ENCODE results near the gene CHCHD10.
A peak's percentile ranks its signal among the peaks of the same experiment; 100 is the strongest.

CHCHD10 gene

GRCh38 chr22:23767673-23768548 is at the start of gene CHCHD10:
Gene CHCHD10, minus strand, starts transcription at chr22:23767972. Its CDS starts 98 bp downstream, at chr22:23767874.
- DNase-seq: peak; percentile 95

GRCh38 chr22:23817146-23817545 is 49.4 kb upstream of the CHCHD10 start:
- no peak for DNase-seq

DNA sequence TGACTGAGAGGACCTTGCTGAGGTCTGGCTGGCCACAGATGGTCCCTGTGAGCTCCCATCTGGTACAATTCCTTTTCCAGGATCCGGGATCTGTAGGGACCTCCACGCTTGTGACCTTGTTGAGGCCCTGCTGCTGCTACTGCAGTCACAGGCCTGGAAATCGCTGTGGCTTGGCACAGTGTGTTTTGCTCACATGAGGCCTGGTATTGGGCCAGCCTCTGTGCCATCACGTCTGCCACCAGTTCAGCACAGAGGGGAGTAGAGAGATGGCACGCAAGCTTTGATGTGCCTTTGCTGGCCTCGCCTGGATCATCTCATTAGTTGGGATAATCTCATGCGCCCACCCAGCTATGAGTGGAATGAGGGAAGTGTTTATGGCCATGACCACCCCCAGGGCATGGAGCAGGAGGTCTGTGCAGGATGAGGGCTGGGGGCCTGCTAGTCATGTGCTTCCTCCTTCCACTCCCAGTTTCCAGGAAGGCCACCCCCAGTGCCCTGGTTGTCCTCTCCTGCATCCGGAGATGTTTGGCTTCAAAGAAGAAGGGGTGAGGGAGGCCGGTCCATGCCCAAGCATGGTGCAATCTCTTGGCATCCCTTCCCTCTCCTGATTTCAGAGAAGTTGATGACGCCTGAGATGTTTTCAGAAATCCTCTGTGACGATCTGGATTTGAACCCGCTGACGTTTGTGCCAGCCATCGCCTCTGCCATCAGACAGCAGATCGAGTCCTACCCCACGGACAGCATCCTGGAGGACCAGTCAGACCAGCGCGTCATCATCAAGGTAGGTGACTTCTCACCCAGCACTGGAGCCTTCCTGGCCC is 48.6 kb upstream of the CHCHD10 start:
- no peak for DNase-seq

GRCh38 chr22:23815541-23816155 is 47.9 kb upstream of the CHCHD10 start:
- DNase-seq: no peak

DNA sequence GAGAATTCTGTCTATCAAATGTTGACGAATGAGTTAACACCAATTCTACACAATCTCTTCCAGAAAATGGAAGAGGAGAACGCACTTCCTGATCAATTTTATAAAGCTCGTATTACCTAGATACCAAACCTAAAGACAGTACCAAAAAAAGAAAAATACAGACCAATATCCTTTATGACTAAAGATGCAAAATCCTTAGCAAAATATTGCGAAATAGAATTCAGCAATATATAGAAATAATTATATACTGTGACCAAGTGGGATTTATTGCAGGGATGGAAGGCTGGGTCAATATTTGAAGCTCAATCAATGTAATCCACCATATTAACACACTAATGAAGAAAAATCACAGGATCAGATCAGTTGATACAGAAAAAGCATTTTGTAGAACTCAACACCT is 44.6 kb upstream of the CHCHD10 start:
- no peak for DNase-seq

DNA sequence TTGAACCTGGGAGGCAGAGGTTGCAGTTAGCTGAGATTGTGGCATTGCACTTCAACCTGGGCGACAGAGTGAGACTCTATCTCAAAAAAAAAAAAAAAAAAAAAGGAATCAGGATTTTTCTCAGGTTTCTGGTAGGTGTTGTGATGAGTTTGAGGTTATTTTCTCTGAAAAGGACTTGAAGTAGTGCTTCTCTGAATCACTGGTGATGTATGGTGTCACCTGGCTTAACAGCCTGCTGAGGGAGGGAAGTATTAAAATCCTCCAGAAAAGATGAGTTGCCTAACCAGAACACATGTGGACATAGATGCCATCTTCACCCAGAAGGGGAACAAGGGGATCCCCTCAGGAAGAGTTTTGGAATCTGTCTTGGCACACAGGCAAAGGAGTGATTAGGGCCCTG is 39.1 kb upstream of the CHCHD10 start:
- DNase-seq: no peak

- no peak for DNase-seq
Observed at GRCh38 chr22:23804781-23805291, 37.1 kb upstream of the CHCHD10 start.

DNA sequence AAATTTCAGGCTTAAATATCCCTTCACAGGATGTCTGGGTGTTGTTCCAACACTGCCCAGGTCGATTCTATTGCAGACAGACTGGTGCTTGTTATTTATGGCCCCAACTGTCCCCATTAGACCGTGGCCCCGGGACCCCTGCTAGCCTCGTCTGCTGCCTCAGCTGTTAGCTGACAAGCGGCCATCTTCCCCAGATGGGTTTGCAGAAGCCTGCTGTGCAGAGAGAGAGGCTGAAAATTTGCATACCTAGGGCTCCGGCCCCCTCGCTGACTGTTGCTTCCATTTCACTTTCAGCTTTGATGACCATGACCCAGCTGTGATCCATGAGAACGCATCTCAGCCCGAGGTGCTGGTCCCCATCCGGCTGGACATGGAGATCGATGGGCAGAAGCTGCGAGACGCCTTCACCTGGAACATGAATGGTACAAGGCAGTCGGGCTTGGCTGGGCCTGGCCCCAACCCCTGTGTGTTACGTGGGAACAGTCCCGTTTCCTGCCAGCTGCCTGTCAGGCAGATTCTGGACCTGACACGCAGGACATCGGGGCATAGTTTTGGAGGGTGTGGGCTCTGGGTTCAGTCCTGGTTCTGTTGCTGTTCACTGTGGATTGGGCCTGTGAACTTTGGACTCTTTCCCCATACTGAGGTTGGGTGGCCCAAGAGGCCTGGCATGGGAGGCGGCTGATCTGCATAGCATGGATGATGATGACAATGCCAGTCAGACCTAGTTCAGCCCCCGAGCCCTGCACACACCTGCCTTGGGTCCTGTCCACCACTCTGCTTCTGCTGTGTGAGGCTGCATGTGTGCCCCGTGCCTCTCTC is 35.4 kb upstream of the CHCHD10 start:
- DNase-seq: no peak

- no peak for DNase-seq
Observed at GRCh38 chr22:23801886-23802377, 34.2 kb upstream of the CHCHD10 start.

- DNase-seq: no peak
Observed at GRCh38 chr22:23801238-23801821, 33.6 kb upstream of the CHCHD10 start.

- DNase-seq: no peak
Observed at GRCh38 chr22:23800297-23801237, 32.8 kb upstream of the CHCHD10 start.

DNA sequence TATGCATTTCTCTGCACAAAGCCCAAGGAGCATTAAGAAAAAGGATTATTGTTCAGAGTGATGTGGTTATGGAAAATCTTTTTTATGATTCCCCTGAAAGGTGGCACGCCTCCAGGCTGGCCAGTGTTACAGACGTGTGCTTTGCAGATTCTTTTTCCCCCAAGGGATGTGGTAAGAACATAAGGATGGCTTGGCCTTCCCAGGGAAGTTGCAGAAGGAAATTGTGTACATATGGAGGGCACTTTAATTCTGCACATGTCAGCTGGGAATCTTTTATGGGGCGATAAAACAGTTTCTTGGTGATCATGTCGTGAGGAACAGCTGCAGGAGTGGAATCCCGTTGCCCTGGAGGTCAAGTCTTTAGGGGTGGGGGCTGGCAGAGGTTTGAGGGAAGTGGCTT is 28.7 kb upstream of the CHCHD10 start:
- no peak for DNase-seq

DNA sequence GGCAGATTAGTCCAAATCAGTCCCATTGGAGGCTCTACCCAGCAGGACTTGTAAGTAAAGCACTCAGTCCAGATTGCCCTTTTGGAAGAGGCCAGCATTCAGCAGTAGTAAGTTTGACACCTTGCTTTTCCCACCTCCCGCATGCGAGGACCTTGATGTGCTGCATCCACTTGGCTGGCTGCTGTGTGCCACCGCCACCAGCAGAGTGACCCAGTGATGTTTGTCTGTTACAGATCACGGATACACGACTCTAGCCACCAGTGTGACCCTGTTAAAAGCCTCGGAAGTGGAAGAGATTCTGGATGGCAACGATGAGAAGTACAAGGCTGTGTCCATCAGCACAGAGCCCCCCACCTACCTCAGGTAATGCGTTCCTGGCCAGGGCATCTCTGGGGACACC is 25.6 kb upstream of the CHCHD10 start:
- DNase-seq: no peak

DNA sequence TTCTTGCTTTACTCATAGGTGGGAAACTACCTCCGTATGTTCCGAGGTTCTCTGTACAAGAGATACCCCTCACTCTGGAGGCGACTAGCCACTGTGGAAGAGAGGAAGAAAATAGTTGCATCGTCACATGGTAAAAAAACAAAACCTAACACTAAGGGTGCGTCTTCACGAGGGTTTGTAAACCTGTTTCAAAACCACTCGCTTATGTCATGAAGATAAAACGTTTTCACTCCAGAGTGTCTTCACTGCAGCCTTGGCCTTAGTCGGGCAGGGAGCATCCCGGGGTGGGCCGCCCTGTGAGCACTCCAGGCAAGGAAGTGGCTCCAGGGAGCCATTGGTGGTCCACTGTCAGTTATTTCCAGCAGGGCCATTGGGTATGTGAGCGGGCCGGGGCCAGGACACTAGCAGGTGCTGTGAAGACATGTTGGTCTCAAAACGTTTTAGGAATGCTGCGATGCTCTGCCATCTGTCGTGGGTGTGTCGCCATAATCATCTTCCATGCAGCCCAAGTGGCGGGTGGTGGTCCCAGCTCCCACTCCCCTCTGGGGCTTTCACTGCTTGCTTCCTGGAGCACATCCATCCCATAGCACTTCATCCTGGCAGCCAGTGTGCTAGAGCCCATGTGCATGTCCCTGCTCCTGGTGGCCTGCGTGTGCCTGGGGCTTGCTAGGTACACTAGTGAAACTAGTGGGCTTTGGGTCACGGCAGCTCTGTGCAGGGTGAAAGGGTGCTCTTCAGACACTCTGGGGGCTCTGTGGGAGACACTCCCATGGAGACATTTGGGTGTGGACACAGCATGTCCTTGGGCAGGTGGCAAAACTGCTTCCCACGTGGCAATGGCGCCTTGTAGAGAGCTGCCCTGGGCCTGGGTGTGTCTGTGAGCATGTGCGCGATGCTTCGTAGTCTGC is 24.2 kb upstream of the CHCHD10 start:
- DNase-seq: no peak

DNA sequence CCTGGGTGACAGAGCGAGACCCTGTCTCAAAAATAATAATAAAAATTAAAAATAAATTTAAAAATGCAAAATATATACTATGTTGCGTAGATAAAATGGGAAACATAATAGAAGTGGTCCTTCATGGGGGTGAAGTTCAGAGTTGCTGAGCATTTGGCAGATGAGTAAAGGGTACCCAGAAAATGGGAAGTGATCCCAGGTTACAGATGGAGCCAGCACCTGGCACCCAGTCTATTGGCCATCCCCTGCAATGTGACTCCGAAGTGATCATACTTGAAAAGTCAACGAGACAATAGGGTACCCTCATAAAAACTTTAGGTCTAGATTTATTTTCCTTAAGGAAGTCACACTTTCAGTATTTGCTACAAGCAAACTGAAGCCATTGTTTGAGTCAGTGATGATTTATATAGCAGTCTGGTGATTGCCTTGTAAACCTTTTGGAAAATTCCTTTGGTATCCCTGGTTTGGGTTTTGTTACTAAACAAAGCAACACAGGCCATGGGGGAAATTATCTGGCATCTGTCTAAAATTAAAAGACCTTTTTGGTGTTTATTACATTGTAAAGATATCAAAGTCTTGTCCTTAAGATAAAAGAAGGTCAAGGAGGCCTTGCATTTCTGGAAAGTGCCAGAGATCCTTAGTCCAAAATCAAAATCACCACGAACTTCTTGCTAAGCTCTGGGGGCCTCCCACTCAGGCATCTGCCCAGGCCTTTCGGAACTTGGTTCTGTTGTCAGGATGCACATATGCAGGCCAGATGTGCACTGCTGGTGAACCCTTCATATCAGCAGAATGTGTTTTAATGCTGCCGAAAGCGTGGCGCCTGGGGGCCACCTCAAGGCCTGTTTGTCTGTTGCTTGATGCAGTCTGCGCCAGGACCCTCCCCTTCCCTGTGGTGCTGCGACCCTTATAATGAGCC is 23.3 kb upstream of the CHCHD10 start:
- no peak for DNase-seq

GRCh38 chr22:23789638-23790037 is 21.9 kb upstream of the CHCHD10 start:
- DNase-seq: no peak

DNA sequence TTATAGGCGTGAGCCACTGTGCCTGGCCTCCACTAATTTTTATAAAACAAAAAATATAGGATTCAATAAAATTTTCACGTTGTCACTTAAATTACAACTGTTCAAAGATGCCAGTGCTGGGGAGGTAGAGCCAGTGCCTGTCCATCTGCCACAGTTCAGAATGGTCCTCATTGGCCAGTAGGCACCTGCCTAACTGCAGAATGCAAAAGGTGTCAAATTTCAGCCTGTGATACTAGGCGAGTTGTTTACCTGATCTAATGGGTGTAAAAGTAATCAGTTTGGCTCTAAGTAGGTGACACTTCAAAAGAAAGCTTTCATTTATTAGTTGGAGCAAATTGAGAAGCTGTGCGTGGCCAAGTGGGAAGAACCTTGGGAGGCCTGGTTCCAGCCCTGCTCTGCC is 21.3 kb upstream of the CHCHD10 start:
- DNase-seq: no peak

- DNase-seq: no peak
Observed at GRCh38 chr22:23787910-23788309, 20.1 kb upstream of the CHCHD10 start.

DNA sequence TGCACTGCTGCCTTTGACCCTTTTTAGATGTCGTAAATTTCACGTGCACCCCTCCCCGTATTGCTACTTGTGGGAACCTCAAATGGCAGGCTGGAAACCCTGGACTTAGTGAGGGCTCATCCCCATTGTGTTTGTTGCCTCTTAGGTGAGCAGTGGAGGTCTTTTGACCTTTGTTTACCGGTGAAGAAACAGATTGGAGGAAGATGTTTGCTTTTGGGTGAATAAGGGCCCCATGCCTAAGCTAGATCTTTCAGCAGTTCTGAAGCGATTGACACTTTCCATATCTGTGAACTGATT is 19.8 kb upstream of the CHCHD10 start:
- DNase-seq: no peak
